GM19023 (cell line): ENCODE data around the gene MYO1A.
"Not testable (repeated sequence)": the region's sequence is repeated elsewhere in the genome, so short reads cannot be mapped to it uniquely, and the experiment has no call there.

Source experiments
- ATAC-seq: cut with Tn5 transposase; IDR thresholded peaks from one replicate; pipeline ENCODE4 v1.9.1; 2021; ENCODE audit warnings: mild to moderate bottlenecking, moderate library complexity; ENCODE audit not compliant: unreplicated experiment

MYO1A gene

GRCh38 chr12:57048423-57049118, 1.4 kb downstream of the MYO1A start:
- ATAC-seq: no peak

GRCh38 chr12:57047981-57048380, 1.9 kb downstream of the MYO1A start:
- ATAC-seq: no peak

GRCh38 chr12:57046947-57047890, 2.7 kb downstream of the MYO1A start:
- no peak for ATAC-seq

GRCh38 chr12:57046086-57046791, 3.7 kb downstream of the MYO1A start:
- ATAC-seq: no peak

DNA sequence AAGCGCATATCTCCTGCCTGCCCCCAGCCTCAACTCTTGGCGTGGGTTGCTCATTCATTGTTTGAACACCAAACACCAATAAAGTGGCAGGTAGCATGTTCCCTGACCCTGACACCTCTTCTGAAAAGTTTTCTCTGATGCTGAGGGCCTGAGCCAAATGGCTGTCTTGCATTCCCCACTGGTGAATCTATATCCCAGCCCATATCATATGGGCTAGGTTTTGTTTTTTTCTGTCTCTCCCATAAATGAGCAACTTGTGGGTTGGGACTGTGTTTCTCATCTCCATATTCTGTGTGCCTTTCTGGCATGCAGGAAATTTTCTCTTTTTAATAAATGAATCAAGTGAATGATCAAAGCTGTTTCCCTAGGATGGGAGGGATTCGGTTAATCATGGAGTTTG, 5.0 kb downstream of the MYO1A start:
- ATAC-seq: no peak

DNA sequence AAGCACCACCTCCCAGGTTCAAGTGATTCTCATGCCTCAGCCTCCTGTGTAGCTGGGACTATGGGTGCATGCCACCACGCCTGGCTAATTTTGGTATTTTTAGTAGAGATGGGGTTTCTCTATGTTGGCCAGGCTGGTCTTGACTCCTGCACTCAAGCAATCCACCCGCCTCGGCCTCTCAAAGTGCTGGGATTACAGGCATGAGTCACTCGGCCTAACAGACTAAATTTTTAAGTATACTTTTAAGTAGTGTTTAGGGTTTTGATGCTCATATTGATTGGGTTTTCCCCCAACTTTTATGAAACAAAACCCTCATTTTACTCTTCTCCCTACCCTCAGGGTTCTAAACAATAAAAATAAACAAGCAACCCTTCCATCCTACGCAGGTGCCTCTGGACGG, 5.5 kb downstream of the MYO1A start:
- no peak for ATAC-seq

- ATAC-seq: no peak
These were observed 7.2 kb downstream of the MYO1A start for GRCh38 chr12:57042695-57043094.

- no peak for ATAC-seq
These were observed 9.2 kb downstream of the MYO1A start for GRCh38 chr12:57040750-57041149.

- no peak for ATAC-seq
These were observed 9.7 kb downstream of the MYO1A start for GRCh38 chr12:57040211-57040610.

DNA sequence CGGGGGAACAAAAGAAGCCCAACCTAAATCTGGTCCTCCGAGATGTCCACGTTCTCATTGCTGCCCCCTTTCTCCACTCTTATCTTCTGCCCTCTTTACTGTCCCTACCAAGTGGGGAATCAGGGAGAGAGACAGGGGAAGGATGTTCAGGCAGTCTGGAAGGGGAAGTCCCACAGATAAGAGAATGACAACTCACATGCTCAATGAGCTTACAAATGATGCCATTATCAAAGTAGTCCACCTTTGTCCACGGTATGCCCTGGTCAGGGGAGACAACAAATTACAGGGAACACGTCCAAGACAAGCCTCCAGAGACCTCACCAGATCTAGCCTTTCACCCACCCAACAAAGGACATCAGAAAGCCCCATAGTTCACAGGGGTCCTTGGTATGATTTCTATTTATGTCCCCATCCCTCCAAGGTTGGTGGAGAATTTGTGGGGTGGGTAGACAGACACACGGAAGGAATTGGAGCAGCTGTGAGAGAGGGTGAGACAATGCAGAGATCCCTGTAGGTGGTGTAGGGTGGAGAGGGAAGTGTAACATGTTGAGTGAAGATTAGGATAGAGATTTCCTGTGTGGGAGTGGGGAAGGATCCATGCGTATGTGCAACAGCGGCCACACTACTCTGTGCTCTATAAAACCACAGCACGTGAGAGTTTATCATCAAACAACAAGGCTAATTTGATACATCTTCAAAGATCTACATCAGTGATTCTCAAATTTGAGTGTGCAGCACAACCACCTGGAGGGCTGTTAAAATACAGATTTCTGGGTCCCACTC, 10.7 kb downstream of the MYO1A start:
- no peak for ATAC-seq

DNA sequence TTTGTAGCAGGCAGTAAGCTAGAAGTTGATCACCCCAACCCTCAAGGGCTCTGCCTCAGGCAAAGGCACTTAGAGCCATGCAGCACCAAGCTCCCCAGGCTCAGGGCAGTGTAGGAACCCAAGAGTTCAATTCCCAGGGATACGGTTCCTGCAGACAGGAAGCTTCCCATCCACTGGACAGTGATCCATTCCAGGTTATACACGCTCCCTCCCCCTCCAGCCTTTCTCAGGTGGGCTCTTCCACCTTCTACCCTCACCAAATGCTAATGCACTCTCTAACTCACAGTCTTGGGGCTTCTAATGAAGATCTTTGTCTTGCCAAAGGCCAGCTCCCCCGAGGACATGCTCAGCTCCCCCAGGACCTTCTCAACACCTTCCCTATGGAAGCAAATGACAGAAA, 12.7 kb downstream of the MYO1A start:
- no peak for ATAC-seq

DNA sequence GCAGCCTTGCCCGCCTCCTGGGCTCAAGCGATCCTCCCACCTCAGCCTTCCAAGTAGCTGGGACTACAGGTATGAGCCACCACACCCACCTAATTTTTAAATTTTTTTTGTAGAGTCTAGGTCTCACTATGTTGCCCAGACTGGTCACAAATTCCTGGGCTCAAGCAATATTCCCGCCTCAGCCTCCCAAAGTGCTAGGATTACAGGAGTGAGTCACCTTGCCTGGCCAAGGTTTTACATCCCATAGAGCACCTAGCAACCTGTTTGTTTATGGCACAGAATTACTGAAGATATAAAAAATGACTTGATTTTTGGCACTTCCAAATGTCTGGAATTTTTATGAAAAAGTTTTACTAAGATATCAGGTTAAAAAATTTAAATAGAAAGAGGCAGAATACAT, 16.5 kb downstream of the MYO1A start:
- ATAC-seq: no peak

DNA sequence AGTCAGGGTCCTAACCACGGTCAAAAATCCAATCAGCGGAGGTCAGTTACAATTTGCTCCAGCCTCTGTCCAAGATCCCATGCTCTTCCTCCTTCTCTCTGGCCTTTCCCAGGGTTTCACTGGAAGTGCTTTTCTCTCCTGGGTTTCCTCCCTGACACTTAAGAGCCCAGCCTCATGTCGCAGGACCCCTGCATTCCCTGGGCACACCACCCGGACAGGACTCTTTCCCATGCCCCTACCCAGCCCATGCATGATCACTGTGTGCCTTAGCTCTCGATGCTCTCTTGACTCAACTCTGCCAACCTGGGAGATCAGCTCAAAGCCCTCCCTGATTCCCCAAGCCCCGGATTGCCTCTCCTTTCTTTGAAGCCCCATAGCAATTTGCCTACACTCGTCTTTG, 18.1 kb downstream of the MYO1A start:
- no peak for ATAC-seq

GRCh38 chr12:57031138-57031725, 18.7 kb downstream of the MYO1A start:
- no peak for ATAC-seq

DNA sequence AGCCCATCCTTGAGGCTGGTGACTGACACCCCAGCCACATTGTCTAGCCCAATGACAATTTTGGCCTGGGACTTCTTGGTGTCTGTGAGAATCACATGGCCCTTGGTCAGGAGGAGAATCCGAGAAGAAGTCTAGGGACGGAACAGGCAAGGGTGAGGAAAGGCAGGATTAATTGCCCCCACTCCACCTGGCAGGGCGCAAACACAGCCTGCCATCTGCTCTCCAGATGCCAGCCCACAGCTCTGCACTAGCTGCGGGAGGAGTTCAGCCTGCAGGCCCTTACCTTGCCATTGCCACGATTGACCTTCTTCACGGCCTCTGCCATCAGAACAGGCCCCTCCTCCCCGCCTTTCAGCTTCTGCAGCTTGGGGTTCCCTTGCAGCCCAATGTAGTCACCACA, 20.5 kb downstream of the MYO1A start:
- ATAC-seq: no peak

GRCh38 chr12:57027805-57028153, 22.1 kb downstream of the MYO1A start:
- no peak for ATAC-seq

GRCh38 chr12:57027011-57027804, 22.7 kb downstream of the MYO1A start:
- ATAC-seq: no peak

DNA sequence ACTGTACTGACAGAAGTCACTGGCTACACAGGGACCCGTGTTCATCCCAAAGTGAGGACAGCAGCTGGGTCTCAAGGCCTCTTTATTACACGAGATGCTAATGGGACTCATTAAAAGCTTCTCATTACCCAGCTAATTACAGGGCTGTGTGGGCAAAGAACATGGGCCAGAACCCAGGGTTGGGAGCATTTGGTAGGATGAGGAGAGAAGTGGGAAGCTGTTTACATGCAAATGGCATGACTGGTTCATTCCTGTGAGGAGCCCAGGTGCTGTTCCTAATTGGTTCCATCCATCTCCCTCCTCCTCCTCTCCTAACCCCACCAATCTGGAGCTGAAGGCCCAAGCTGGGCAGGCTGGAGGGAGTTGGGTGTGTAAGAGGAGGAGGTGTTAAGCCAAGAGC, 24.7 kb downstream of the MYO1A start:
- ATAC-seq: no peak

- not testable (repeated sequence) for ATAC-seq
These were observed 27.6 kb downstream of the MYO1A start for GRCh38 chr12:57022324-57022723.
